HL-60 (cell line): Measurements from ENCODE around the gene FAM32A.

Experiments
- GABPA ChIP-seq: IDR thresholded peaks from 2 replicates; pipeline ENCODE4 v1.6.1; 2012; ENCODE audit warnings: low read depth
- TF ChIP-seq, protein P1 (sequence below): IDR thresholded peaks from one replicate; pipeline ENCODE4 v1.5.1; 2011; ENCODE audit warnings: low read length, control low read depth, inconsistent platforms; ENCODE audit not compliant: insufficient read depth

DNA sequence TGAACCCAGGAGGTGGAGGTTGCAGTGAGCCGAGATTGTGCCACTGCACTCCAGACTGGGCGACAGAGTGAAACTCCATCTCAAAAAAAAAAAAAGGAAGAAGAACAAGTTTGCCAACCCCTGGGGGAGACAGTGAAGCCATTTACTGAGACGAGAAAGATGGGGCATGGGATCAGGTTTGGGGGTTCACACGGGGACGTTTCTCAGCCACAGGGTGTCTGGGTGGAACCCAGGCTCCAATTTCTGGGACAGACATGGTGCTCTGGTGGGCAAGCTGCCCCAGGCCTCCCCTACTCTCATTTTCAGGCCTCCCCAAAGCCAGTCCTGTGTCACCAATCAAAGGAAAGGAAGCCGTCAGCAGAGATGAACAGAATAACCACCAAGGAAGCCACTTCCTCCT, 28.3 kb upstream of the FAM32A start:
- no peak for TF ChIP-seq GABPA
- TF ChIP-seq, protein P1, sequence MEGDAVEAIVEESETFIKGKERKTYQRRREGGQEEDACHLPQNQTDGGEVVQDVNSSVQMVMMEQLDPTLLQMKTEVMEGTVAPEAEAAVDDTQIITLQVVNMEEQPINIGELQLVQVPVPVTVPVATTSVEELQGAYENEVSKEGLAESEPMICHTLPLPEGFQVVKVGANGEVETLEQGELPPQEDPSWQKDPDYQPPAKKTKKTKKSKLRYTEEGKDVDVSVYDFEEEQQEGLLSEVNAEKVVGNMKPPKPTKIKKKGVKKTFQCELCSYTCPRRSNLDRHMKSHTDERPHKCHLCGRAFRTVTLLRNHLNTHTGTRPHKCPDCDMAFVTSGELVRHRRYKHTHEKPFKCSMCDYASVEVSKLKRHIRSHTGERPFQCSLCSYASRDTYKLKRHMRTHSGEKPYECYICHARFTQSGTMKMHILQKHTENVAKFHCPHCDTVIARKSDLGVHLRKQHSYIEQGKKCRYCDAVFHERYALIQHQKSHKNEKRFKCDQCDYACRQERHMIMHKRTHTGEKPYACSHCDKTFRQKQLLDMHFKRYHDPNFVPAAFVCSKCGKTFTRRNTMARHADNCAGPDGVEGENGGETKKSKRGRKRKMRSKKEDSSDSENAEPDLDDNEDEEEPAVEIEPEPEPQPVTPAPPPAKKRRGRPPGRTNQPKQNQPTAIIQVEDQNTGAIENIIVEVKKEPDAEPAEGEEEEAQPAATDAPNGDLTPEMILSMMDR = no peak
